GM21737 (cell line): ENCODE measurements around the gene NPAS3.

Experiments used
- ATAC-seq: cut with Tn5 transposase; IDR thresholded peaks from one replicate; pipeline ENCODE4 v1.9.1; 2021; ENCODE audit warnings: mild to moderate bottlenecking, moderate library complexity; ENCODE audit not compliant: unreplicated experiment

Gene NPAS3

DNA sequence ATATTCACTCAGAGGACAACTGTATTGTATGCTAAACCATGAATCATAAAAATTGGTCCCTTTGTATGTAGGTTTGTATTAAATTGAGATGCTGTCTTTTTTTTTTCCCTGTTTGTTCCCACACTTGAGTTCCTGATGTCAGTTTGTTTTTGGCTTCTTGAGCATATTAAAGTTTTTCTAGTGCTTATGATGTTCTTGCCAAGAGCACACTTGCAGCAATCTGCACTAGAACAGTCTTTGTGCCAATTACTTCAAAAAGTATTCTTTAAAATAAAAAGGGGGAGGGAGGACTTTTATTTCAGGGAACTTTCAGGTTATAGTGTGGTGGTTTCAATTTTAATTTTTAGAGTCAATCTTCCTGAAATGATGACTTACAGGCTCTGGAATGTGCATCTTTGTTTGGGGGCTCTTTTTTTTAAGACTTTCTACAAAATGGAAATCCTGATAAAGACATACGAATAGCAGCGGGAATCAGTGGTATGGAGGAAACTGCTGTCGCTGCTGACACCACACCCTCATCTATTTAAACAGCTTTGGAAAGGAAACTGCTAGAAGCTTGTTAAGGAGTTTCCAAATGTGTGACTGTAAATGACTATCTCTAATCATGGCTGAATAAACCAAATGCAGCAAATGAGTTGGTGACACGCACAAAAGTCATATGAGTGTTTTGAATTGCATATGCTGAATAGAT is 823.6 kb downstream of the NPAS3 start:
- no peak for ATAC-seq

DNA sequence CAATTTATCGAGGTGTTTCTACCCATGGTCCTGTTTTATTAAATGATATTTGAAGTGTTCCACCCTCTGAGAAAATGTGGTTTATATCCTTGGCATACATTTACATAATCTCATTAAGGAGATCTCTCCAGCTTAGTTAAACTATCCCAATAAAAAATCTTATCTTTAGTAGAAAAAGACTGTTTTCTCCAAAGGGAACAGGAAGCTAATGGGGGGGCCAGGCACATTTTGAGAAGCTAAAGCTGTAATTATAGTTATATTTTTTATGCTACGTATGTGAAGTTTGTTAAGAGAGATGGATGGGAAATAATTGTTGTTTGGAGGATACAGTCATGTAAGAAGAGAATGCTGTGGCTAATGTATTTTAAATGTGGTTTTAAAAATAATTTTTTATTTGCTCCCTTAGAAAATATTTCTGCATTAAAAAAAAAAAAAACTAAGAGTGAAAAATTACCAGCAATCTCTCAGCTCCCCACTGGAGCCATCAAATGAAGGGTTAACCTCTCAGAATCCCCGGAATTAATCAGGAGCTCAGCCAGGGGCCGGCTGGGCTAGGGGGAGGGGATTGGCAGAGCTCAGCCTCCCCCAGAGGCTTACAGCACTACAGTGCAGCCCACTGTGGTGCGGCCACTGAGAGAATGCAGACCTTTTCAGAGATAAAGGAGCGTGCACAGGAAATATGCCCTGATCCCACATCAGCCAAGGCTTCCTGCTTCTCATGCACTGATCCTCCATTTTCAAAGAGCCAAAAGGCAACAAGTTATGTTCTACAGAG is 826.4 kb downstream of the NPAS3 start:
- ATAC-seq = no peak

DNA sequence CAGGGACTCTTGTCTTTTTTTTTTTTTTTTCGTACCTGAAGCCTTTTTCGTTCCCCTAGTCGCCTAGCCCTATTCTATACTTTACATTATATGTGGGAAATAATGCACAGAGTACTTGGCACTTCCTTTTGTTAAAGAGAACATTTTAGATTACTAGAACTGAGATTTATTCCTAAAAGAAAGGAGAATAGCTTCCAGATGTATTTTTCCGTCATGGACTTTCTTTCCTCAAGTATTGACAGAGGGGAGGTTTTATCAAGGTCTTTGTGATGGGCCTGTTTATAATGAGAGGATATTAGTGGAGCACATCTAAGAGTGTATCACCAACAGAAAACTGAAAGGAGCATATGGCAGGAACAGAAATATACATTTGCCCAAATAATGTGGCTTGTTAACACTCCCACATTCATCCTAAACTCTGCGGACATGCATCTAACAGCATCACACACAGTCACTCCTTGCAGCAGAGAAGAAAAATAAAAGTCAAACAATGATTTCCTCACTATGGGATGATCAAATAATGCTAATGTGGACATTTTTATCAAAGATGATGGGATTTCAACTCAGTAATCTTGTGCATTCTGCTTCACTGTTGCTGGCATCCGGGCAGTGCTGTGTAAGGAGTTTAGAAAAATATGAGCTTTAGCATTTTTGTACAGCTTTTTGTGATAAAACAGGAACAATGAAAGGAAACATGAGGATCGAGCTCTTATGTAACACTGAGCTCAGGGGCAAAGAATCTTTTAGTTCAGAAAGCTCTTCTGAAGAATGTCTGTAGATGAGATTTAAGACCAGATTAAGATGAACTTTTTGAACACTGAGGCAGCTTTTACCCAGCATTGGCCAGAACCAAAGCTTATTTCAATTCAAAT is 829.1 kb downstream of the NPAS3 start:
- no peak for ATAC-seq

DNA sequence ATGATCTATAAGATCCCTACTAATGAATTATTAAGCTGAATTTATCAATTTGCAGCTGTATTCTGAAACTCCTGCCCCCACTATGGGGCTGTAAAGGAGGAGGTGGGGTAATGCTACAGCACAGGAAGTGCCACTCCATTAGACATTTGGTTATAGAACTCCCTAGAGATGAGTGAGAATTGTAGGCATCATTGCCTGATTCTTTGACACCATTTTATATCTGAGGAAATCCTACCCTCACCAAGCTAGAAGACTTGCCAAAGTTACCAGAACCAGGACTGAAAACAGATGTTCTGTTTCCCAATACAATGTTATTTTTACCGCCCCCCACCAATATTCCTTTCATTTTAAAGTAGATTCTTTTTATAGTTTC is 829.8 kb downstream of the NPAS3 start:
- ATAC-seq = no peak

DNA sequence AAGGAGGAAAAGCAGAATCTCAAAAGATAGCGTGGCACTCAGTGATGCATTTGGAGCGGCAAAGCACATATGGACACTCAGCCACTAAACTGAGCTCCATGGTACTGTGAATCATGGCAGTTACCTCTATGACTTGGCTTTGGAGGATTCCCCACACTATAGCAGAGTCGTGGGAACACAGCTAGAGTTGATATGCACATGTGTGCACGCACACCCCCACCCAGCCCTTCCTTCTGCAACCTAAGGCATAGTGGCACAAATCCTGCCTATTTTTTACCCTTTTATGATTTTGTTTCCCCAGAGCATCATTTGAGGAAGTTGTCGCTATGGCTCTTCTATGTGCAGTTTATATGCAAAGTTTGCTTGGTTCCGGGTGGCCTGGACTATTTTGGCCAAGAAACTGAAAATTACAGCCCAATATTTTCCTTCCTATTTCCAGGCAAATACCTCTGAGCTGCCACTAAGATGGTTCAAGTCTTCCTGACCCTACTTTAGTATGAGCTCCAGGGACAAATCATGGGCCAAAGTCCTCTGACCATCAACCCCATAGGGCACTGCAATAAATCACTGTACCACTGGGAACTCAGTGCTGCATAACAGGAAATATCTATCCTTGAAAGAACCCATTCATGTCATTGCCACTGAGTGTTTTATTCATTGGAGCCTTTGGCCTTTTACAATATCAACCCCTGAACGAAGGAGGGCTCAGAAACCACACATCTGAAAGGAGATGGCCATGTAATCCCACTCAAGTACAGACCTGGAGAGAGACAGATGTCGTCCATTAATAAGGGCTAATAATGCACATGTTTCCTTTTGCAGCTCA is 834.7 kb downstream of the NPAS3 start:
- ATAC-seq = no peak

DNA sequence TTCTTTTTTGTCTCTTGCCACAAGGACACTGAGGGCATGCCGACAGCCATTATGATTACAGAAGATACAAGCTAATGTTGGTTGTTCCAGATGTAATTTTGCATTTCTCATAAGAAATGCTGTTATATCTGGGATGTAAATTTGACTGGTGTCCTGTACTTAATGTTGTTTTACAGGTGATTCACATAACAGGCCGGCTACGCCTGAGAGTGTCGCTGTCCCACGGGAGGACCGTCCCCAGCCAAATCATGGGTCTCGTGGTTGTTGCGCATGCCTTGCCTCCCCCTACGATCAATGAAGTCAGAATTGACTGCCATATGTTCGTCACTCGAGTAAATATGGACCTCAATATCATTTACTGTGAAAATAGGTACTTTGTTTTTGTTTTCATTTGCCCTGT is 835.5 kb downstream of the NPAS3 start:
- no peak for ATAC-seq

DNA sequence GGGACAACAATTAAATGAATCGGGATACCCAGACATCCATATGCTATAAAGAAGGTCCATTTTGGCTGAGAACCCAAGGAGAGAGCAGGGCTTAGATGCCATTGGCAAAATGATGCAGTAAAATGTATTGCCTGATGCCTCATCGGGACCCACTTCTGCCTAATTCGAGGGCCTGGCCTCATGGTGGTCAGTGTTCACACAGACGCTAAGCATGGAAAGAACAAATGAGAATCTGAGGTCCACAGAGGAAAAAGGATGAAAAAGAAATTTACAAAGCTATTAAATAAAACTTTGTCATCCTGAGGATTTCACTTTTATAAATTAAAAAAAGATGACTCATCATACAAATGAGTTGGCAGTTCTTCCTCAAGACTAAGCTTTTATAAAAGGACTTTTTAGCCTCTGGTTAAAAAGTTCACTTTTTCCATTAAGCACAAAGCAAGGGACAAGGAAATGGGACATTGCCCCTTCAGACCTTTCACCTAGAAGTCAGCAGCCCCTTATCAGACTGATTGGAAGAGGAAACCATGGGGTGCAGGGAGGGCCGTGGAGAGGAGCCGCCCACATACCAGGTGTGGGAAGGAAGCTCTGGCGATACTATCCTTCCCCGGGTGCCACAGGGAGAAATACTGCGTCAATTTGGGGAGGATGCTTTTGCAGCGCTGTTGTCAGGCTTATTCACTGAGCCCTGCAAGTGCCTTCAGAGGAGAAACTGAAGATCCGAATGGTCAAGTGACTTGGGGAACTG is 836.2 kb downstream of the NPAS3 start:
- ATAC-seq = no peak

DNA sequence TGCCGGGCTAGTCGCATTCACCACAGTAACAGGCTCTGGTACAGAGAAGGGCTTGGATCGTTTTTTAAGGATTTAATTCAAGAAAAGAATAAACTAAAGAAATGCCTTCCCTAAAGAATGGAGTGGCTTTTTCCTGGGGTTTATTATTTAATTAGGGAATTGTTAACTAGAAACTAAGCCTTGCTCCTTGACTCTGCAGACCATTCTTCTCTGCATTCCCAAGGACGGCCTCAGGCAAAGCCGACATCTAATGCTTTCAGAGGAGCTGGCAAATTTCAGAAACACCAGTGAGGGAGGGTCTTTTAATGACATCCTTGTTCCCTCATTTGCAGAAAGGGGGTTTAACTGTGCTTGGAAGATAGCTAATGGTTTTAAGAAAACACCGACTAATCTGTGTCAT is 838.2 kb downstream of the NPAS3 start:
- ATAC-seq = no peak

DNA sequence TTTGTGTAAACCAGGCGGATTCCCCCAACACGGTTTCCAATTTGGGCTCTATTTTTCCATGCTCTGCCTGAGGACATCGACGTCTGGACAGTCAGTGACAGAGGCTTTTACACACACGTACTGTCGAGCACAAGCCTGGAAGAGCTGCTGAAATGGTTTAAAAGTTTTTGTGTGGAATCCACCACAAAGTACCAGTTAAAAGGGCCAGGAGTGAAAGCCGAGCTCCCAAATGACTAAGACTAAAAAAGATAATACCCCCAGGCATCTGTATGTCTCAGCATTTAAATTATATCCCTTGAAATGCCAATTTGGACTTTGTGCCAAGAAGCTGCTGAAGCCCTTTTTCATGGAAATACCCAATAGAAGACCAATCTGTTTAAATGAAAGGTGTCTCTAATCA is 839.0 kb downstream of the NPAS3 start:
- ATAC-seq = no peak

DNA sequence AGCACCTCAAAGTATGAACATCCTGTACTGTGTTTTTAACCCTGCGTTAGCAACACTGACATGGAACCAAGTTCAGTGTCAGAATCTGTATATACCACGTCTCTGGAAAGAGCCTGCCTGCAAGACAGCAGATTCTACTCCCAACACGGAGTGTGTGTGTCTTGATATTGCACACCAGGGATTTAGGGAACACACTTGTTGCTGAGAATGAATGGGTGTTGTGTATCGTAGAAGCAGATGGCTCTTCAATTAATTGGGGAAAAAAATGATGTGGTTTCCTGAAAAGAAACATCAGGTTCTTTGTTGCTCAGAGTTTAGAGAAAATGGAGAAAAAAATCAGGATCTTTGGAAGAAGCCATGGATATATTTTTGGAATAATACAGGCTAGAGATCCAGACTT is 841.4 kb downstream of the NPAS3 start:
- ATAC-seq = no peak

DNA sequence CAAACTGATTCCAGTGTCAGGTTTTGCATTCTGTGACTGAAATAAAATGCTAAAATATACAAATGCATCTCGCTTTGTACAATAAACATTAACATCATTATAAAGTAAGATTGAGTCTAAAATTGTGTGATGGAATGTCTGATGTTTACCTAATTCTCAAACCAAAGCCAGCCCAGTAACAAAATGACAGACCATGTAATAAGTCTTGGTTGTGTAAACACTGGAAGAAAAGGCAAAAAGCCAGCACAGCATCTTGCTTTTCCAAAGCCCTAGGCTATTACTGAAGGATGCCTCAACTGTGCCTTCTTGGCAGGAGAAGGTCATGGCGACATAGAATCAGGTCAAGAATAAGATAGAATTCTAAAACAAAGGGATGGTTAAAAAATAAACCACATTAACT is 842.6 kb downstream of the NPAS3 start:
- no peak for ATAC-seq

DNA sequence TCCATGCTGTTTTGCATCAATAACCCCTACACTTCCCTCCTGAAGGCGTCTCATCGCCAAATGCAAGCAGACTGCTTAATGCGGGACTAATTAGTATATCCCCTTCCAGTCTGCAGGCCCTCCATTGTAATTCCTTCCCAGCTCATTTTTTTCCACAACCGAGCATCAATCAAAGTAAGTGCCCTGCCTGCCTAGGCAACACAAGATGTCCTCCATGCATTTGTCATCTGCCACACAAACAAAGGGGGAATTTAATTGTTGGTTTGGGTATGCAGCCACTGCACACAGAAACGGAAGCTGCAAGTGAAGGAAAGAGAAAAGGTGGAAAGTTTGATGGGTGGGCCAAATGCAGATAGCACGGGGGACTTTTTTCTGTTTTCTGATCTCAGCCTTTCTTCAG is 844.2 kb downstream of the NPAS3 start:
- ATAC-seq = no peak

DNA sequence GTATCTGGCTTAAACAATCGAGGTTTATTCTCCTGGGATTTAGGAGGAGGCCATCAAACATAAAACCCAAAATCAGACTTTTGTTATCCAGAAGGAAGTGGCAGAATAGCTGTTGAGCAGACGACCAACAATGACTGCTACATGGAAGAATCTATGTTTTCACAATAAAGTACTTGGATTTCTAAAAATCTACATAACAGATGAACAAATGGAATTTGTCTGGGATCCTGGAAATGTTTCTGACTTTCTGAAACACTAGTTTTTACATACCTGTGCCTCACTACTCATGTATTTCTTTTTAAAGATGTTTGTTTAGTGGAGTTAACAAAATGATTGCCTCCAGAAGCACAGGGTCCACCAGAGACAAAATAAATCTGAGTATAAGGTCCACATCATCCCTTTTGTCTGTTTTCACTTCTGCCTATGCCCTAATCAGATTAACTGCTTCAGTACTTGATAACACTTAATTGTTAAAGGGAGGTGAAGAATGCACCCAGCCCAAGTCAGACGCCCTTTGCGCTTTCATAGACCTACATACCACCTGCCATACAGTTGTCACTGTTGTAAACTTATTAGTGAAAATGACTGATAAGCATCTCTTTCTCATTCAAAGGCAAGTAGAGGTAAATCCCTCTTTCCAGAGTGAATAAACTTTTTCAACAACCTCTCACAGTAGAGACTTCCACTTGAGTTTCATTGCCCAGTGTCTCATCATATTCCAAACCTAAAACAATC is 847.6 kb downstream of the NPAS3 start:
- no peak for ATAC-seq

DNA sequence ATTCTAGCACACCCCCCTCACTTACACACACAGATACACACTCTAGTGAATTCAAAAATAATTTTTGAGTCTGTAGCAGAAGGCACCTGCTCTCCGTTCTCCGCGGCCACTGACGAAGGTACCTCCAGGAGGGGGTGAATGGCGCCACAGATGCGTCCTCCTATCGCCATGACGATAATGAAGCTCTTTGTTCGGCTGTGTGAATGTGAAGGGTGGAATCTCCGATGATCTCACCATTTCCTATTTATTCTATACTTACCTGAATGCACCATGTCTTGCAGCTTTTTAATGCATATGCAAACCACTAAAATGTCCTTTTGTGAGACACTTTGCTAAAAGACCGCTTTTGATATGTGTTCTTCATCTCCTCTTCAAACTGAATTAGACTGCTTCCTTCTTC is 849.5 kb downstream of the NPAS3 start:
- ATAC-seq = no peak

DNA sequence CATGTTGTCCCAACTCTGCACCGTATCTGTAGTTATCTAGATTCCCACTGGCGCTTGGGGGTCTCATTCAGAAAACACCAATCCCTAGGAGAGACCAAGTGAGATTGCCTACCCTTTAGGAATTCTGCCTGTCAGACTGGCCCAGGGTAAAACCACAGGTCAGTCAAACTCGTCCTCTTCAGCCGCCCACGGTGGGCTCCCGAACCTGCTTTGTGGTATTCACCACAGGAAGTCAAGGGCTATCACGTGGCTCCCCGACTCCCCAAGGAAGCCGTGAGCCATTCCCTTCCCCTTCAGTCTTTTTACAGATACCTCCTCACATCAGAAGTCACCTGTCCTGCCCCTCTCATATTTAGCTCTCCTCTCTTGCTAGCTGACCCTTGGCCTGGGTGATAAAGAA is 852.3 kb downstream of the NPAS3 start:
- ATAC-seq = no peak

DNA sequence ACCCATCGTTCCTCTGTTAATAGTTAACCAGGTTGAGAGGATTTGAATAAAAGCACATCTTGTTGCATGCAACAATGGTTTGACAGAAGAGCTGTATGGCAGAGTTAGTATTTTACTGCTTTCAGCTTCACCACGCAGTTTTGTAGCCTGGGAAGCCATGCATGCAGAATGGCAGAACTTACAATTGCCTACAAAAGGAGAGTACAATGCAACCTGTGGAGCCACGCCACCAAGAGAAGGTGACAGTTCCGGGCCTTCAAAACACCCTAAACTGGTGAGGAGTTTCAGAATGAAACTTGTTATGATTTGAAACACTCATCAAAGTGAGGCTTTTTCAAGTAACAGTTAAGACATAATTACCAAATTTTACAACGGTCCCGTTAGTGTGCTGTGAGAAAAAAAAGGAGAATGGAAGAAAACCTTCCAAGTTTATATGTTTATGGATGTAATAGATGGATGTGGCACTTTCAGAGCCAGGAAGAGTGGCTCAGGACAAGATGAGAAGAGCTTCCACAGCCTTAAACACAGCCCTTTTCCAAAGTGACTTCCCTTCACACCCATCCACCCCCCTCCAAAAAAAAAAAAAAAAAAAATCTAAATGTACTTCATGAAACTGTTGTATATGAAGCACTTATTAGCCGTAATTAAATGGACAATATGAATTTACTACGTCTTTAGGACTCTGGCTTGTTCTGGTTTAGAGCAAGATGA is 853.5 kb downstream of the NPAS3 start:
- peak; percentile 68 for ATAC-seq

DNA sequence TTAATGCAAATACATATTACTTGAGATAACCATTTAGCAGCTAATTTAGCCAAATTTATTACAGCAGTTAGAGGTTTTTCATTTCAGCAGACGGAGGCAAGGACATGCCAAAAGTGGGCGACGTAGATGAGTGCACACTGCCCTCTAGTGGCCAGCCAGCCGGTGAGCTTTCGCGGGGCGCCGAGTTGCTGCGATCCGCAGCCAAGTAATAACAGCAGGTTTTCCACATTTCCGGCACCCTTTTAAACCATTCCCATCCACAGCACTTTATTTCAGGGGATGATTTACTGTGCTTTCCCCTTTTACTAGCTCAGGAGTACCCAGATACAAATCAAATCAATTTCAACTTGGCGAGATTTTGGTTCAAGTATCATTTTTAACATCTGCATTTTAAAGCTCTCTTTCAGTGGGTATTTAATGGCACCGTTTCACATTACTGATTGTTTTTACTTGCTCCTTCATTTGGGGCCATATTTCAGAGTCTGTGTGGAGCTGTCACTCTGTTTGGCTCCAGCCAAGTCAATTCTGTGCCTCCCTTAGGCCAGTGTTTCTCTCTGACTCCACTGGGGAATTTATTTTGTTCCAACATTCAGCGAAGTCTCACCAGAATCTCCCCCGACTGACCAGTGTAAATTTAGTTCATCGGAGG is 854.2 kb downstream of the NPAS3 start:
- peak; percentile 54 for ATAC-seq

DNA sequence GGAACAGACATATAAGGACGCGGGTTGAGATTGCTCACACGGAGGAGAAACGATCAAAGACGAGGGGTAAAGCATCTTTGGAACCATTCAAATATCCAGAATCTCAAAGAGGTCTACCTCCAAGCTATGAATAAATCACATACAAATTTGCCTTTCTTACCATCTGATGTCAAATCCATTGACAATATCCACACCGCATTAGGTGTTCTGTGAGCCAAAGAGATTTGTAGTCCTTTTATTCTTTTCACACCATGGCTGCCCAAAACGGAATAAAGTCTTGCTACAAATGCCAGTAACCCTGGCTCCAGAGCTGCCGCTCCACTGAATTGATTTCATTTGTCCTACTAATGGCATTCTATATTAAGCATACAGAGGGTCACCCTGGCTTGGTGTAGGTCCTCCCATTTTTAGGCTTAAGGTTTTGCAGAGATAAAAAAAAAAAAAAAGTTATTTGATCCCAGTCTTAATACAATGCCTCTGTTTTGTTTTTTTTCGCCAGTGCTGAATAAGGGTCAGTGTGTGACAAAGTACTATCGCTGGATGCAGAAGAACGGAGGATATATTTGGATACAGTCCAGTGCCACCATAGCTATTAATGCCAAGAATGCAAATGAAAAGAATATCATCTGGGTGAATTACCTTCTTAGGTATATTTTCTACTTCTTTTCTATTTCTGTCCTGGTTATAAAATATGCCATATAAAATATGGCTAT is 854.9 kb downstream of the NPAS3 start:
- no peak for ATAC-seq
